ENCODE measurements around the gene SCUBE2.

DNA sequence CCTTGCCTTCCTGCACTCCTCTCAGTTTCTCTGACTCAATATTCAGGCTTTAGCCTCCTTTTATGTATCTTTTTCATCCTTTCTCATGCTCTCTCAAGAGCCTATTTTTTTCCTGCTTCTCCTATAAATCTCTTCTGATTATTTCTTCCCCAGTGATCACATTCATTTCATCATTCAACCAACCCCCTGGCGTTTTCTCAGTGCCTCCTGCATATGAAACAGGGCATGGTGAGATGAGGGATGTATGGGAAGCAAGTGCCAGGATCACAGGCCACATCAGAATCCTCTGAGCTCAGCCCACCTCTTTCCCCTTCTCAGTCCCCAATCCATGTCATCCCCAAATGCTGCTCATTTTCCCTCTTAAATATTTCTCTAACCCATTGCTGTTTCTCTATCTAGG, 48.9 kb downstream of the SCUBE2 start:
- TF ChIP-seq EZH2 (IDR thresholded peaks at IDR 0.05; ENCODE audit: low read length, unreplicated experiment): no peak
- TF ChIP-seq, protein P1, sequence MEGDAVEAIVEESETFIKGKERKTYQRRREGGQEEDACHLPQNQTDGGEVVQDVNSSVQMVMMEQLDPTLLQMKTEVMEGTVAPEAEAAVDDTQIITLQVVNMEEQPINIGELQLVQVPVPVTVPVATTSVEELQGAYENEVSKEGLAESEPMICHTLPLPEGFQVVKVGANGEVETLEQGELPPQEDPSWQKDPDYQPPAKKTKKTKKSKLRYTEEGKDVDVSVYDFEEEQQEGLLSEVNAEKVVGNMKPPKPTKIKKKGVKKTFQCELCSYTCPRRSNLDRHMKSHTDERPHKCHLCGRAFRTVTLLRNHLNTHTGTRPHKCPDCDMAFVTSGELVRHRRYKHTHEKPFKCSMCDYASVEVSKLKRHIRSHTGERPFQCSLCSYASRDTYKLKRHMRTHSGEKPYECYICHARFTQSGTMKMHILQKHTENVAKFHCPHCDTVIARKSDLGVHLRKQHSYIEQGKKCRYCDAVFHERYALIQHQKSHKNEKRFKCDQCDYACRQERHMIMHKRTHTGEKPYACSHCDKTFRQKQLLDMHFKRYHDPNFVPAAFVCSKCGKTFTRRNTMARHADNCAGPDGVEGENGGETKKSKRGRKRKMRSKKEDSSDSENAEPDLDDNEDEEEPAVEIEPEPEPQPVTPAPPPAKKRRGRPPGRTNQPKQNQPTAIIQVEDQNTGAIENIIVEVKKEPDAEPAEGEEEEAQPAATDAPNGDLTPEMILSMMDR (conservative IDR thresholded peaks at IDR 0.05; ENCODE audit: low read depth, low read length): no peak

All from PC-3 (cell line).